Measurements from ENCODE around the gene TRIM15. TPM values are rescaled to one million over a fixed set of nuclear protein-coding genes. Genes with fewer than 3 reads are reported as not detected.

The TRIM15 gene
- total and polyA plus RNA-seq, 7 donors: 0.28 to 52.0 (median 38.4) TPM; not detected in 2

DNA sequence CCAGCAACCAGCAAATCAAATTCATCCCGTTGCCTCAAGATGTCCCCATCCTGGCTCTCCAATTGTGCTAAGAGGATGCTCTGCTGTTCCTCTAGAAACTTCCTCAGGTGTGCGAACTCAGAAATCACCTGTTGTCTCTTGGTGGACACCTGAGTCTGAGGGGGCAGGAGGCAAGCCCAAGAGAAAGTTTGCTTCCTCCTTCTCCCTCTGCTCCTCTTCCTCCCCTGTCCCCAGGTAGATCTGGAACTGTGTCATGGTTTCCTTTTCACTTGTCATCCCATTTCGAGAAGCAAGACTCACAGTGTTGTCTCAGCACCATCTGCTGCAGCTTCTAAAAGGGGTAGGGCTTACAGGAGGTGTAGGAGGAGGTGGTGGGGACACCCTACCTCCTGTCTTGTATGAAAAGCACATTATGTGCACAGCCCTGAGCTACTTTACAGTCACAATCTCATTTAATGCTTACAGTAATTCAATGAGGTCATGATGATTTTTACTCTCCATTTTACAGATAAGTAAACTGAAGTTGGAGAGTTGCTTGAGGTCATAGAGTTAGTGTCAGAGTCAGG, 4.8 kb upstream of the TRIM15 start:
- DNase-seq: no peak
- intact Hi-C loops (cut with DNase I): no loop called here
- WGBS, 2 donors: 72 to 78% methylated on average over 3 of the region's 3 CpGs
- H3K36me3 ChIP-seq: no peaks in the 10 kb centered on the region
- H3K27ac ChIP-seq: no peak overlapping the region
- TF ChIP-seq, protein P1, sequence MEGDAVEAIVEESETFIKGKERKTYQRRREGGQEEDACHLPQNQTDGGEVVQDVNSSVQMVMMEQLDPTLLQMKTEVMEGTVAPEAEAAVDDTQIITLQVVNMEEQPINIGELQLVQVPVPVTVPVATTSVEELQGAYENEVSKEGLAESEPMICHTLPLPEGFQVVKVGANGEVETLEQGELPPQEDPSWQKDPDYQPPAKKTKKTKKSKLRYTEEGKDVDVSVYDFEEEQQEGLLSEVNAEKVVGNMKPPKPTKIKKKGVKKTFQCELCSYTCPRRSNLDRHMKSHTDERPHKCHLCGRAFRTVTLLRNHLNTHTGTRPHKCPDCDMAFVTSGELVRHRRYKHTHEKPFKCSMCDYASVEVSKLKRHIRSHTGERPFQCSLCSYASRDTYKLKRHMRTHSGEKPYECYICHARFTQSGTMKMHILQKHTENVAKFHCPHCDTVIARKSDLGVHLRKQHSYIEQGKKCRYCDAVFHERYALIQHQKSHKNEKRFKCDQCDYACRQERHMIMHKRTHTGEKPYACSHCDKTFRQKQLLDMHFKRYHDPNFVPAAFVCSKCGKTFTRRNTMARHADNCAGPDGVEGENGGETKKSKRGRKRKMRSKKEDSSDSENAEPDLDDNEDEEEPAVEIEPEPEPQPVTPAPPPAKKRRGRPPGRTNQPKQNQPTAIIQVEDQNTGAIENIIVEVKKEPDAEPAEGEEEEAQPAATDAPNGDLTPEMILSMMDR (IDR thresholded peaks at IDR 0.05): no peak
- no peak for TF ChIP-seq POLR2A (IDR thresholded peaks at IDR 0.05)
- no peak for TF ChIP-seq POLR2AphosphoS5 (IDR thresholded peaks at IDR 0.05)
- no peak for TF ChIP-seq EP300 (IDR thresholded peaks at IDR 0.05)
- no peak overlapping the region for H3K4me3 ChIP-seq
- H3K9me3 ChIP-seq: no peaks in the 10 kb centered on the region
- H3K27me3 ChIP-seq: peaks cover 0 to 17% (median 5%) of the 10 kb centered on the region in 3 donors
- H3K4me1 ChIP-seq: no peaks in the 10 kb centered on the region

DNA sequence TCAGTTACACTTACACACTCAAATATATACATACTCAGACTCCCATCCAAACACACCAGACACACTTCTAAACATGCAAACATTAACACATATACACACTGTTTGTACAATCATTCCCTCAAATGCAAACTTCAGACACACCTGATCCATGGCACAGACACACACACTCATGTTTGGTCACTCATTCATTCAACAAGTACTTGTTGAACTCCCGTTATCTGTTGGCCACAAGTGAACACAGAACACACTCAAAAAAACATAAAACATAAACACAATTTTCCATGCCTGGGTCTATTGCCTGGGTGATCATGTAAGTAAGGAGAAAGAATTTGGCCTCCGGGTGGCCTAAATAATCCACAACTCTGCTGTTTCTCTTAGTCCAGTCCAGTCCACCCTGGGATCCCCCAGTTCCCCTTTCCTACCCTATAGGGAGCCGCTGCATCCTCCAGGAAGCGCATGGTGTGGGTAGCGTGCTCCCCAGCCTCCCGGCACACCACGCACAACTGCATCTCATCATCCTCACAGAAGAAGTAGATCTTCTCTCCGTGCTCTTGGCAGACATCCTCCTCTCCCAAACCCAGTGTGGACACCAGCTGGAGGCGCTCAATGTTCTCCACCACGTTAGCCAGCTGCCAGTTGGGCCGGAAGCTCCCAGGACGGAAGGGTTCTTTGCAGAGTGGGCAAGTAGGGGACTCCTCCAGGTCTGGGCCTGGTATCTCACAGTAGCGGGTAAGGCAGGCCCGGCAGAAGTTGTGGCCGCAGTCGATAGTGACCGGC, 3.1 kb upstream of the TRIM15 start:
- Histone ChIP-seq H3K27me3 (peaks cover 0 to 12% (median 5%) of the 10 kb centered on the region in 3 donors), H3K4me3 (no peak overlapping the region), H3K9me3 (no peaks in the 10 kb centered on the region), H3K4me1 (no peaks in the 10 kb centered on the region), H3K36me3 (no peaks in the 10 kb centered on the region), H3K27ac (no peak overlapping the region)
- intact Hi-C loops (cut with DNase I): no loop called here
- TF ChIP-seq, protein P1 (IDR thresholded peaks at IDR 0.05): no peak
- TF ChIP-seq EP300 (IDR thresholded peaks at IDR 0.05): no peak
- no peak for TF ChIP-seq POLR2AphosphoS5 (IDR thresholded peaks at IDR 0.05)
- no peak for TF ChIP-seq POLR2A (IDR thresholded peaks at IDR 0.05)
- DNase-seq: no peak
- WGBS, 2 donors: 89 to 95% methylated on average over 17 of the region's 17 CpGs

DNA sequence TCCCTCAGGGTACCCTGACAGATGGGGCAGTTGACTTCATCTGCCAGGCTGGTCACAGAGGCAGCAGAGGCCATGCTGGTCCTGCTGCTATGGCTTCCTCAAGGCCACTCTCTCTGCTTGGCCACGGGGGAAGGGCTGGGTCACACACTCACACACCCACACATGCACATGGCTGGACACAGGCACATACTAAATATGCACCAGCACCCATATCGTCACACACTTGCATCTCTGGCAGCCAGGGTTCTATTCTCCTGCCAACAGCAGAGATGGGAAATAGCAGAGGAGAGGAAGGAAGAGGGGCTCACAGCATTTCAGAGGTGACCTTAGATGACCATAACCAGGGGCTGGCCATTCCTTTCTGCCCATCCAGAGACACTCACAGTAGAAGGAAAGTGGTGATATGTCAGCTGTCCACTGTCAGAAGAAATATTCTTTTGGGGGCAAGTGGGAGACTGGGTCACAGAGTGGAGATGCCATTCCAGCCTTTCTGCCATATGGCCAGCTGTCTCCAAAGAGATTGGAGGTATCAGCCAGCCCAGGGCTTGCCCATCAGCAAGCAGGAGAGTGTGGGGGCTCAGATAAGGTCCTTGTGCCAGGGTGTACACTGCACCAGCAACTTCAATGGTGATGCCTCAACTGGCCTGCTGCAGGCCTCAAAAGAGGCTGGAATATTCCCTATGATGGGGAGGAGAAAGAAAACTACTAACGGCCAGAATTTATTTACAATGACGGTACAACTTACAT, 2.4 kb upstream of the TRIM15 start, which contains the start of gene TRIM10:
Gene TRIM10 (minus strand): TSS at position 427 of the 747 bp plus-strand sequence. CDS start 353 bp downstream, at position 74.
- Histone ChIP-seq H3K4me1 (no peaks in the 10 kb centered on the region), H3K4me3 (no peak within 1 kb of the TSS), H3K9me3 (no peaks in the 10 kb centered on the region), H3K27me3 (peaks cover 0 to 6% (median 5%) of the 10 kb centered on the region in 3 donors), H3K36me3 (no peaks in the 10 kb centered on the region), H3K27ac (no peak within 1 kb of the TSS)
- intact Hi-C loops (cut with DNase I): no loop called here
- TF ChIP-seq, protein P1 (IDR thresholded peaks at IDR 0.05): no peak
- TF ChIP-seq POLR2AphosphoS5 (IDR thresholded peaks at IDR 0.05): no peak
- TF ChIP-seq POLR2A (IDR thresholded peaks at IDR 0.05): no peak
- no peak for TF ChIP-seq EP300 (IDR thresholded peaks at IDR 0.05)
- no peak for DNase-seq
- 86 to 89% methylated on average over 4 of the region's 4 CpGs for WGBS, 2 donors

DNA sequence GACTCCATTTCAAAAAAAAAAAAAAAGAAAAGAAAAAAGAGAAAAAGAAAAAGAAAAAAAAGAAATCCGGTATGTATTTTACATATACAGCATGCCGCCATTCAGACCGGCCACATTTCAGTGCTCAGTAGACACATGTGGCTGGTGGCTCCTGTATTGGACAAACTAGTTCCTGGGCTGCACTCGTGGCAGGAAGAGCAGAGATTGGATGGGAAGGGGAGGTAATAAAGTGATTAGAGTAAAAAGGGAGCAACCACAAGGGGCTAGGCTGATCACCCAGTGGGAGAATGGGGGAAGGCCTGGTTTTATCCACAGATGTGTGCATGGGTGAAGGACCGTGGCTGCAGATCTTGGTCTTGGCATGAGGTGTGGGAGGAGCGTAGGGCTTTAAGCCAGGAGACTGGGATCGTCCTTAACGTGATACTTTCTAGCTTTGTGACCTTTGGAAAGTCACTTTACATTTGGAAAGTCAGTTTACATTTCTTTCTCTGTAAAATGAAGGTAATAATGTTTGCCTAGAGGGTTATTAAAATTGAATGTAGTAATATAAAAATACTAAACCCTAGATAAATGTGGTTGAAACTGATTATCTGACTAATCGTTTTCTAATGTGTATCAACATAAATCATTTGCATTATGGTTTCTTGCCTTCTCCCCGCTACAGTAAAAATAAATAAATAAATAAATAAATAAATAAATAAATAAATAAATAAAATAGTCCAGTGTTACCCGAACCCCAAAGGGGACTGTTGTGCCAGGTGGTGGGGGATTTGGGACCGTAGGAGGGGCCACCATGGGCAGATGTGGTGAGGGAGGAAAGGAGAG, 869 bp upstream of the TRIM15 start:
- H3K4me3 ChIP-seq: no peak overlapping the region
- WGBS, 2 donors: 32 to 71% methylated on average over 12 of the region's 12 CpGs
- H3K27ac ChIP-seq: no peak overlapping the region
- H3K27me3 ChIP-seq: peaks cover 0 to 4% (median 0%) of the 10 kb centered on the region in 3 donors
- H3K9me3 ChIP-seq: no peaks in the 10 kb centered on the region
- H3K36me3 ChIP-seq: no peaks in the 10 kb centered on the region
- no peak for DNase-seq
- TF ChIP-seq POLR2AphosphoS5 (IDR thresholded peaks at IDR 0.05) (no peak), EP300 (IDR thresholded peaks at IDR 0.05) (no peak)
- TF ChIP-seq, protein P1 (IDR thresholded peaks at IDR 0.05): no peak
- H3K4me1 ChIP-seq: no peaks in the 10 kb centered on the region
- intact Hi-C loops (cut with DNase I): no loop called here
